GM23338 (cell line): ENCODE results near the gene TMED7. TPM values are rescaled to one million over a fixed set of nuclear protein-coding genes. Genes with fewer than 3 reads are reported as not detected.

Experiments
- ATAC-seq: fragments of 200-7000 bp; cut with Tn5 transposase; 3 replicates; pipeline ENCODE4 v1.9.1; 2020
- DNase-seq: peaks from one replicate; pipeline ENCODE4 v3.0.0-alpha.2; 2015; ENCODE audit warnings: low spot score
- H2AFZ ChIP-seq: fragments of 200-600 bp; sonication (generic); 2 replicates; pipeline ENCODE4 v1.8.0; 2016; ENCODE audit warnings: antibody characterized with exemption, mild to moderate bottlenecking, moderate library complexity
- H3F3A ChIP-seq: fragments of 200-600 bp; sonication (generic); replicated peaks from 2 replicates; pipeline ENCODE4 v1.8.0; 2017; ENCODE audit warnings: antibody characterized with exemption, mixed run types, low read depth
- H3K27ac ChIP-seq: fragments of 200-600 bp; sonication (generic); 2 replicates; pipeline ENCODE4 v1.6.1; 2016; ENCODE audit warnings: low read depth
- H3K27me3 ChIP-seq: fragments of 200-600 bp; sonication (generic); 2 replicates; pipeline ENCODE4 v1.8.0; 2016; ENCODE audit warnings: mild to moderate bottlenecking, mixed run types, moderate library complexity; ENCODE audit not compliant: insufficient read depth
- H3K36me3 ChIP-seq: fragments of 200-600 bp; sonication (generic); 2 replicates; pipeline ENCODE4 v1.8.0; 2016; ENCODE audit warnings: mild to moderate bottlenecking; ENCODE audit not compliant: insufficient read depth
- H3K4me1 ChIP-seq: fragments of 200-600 bp; sonication (generic); 2 replicates; pipeline ENCODE4 v1.8.0; 2016; ENCODE audit warnings: mild to moderate bottlenecking, moderate library complexity; ENCODE audit not compliant: insufficient read depth
- H3K4me2 ChIP-seq: fragments of 200-600 bp; sonication (generic); 2 replicates; pipeline ENCODE4 v1.7.1; 2017; ENCODE audit warnings: mixed run types
- H3K4me3 ChIP-seq: fragments of 200-600 bp; sonication (generic); 2 replicates; pipeline ENCODE4 v1.6.1; 2016; ENCODE audit warnings: mixed run types
- H3K79me2 ChIP-seq: fragments of 200-600 bp; sonication (generic); replicated peaks from 2 replicates; pipeline ENCODE4 v1.8.0; 2017; ENCODE audit warnings: mild to moderate bottlenecking; ENCODE audit not compliant: insufficient read depth
- H3K9me2 ChIP-seq: fragments of 200-600 bp; sonication (generic); 2 replicates; pipeline ENCODE4 v1.8.0; 2017; ENCODE audit not compliant: insufficient read depth
- H4K20me1 ChIP-seq: fragments of 200-600 bp; sonication (generic); replicated peaks from 2 replicates; pipeline ENCODE4 v1.8.0; 2017; ENCODE audit warnings: mild to moderate bottlenecking; ENCODE audit not compliant: insufficient read depth
- H3K27ac Mint-ChIP-seq: 2 replicates; pipeline ENCODE4 v1.8.0; 2020; ENCODE audit warnings: inconsistent platforms, mild to moderate bottlenecking, moderate library complexity, mixed read lengths
- H3K27me3 Mint-ChIP-seq: 3 replicates; pipeline ENCODE4 v1.8.0; 2022; ENCODE audit warnings: low read depth, mild to moderate bottlenecking, moderate library complexity, mixed read lengths, inconsistent platforms; ENCODE audit not compliant: insufficient read depth, poor library complexity
- H3K36me3 Mint-ChIP-seq: 3 replicates; pipeline ENCODE4 v1.8.0; 2021; ENCODE audit warnings: low read depth, mild to moderate bottlenecking, inconsistent platforms, moderate library complexity, mixed read lengths
- H3K4me1 Mint-ChIP-seq: 3 replicates; pipeline ENCODE4 v1.8.0; 2020; ENCODE audit warnings: mild to moderate bottlenecking, inconsistent platforms, mixed read lengths
- H3K4me3 Mint-ChIP-seq: 3 replicates; pipeline ENCODE4 v1.8.0; 2021; ENCODE audit warnings: moderate library complexity, mild to moderate bottlenecking, inconsistent platforms, mixed read lengths
- H3K9me3 Mint-ChIP-seq: 3 replicates; pipeline ENCODE4 v1.8.0; 2020; ENCODE audit warnings: moderate library complexity, mild to moderate bottlenecking, inconsistent platforms, mixed read lengths
- CTCF ChIP-seq, 2 experiments: fragments of 200-600 bp in 1 of 2; sonication (generic) in 1 of 2; conservative IDR thresholded peaks; 2 replicates each; pipeline versions ENCODE4 v1.5.1 to v1.6.1; 2016 to 2017; ENCODE audit warnings: antibody characterized with exemption in 2 of 2, low read depth in 2 of 2, mild to moderate bottlenecking in 2 of 2, moderate library complexity in 1 of 2
- JUNB ChIP-seq: IDR thresholded peaks from one replicate; pipeline ENCODE4 v1.6.1; 2016; ENCODE audit warnings: antibody characterized with exemption; ENCODE audit not compliant: unreplicated experiment
- NANOG ChIP-seq: IDR thresholded peaks from 2 replicates; pipeline ENCODE4 v1.6.1; 2016; ENCODE audit warnings: antibody characterized with exemption, borderline replicate concordance
- REST ChIP-seq: IDR thresholded peaks from one replicate; pipeline ENCODE4 v1.6.1; 2018; ENCODE audit warnings: antibody characterized with exemption; ENCODE audit not compliant: unreplicated experiment
- STAT1 ChIP-seq: IDR thresholded peaks from one replicate; pipeline ENCODE4 v1.6.1; 2016; ENCODE audit warnings: antibody characterized with exemption; ENCODE audit not compliant: unreplicated experiment
- polyA plus RNA-seq: library from polyadenylated mRNA; unstranded; fragments of >200 nt; fragmentation: Nextera tagmentation; extraction: Ambion mirVana; gene quantifications from 2 replicates; pipeline ENCODE4 v1.2.1, GENCODE V29; 2016
- total RNA-seq: library from RNA; depleted of rRNA; stranded (reverse); fragments of >200 nt; shearing (Covaris generic); gene quantifications from 2 replicates; pipeline ENCODE4 v1.2.3, GENCODE V29; 2014

Gene TMED7
- total and polyA plus RNA-seq, 2 experiments from 2014 or later = 30.2 to 158 TPM

GRCh38 chr5:115601701-115602590 lies 23.9 kb downstream of the TMED7 start, which contains the start of gene TICAM2:
TICAM2 (minus strand) TSS chr5:115602479; CDS start chr5:115581256, 21,223 bp downstream.
- TF ChIP-seq NANOG (no peak), CTCF (conservative IDR thresholded peaks at IDR 0.05; ENCODE audit: low read depth in 2 of 2) (peak in 1 of 2 experiments; percentile 37; a peak in 2 of 4 replicates), JUNB (no peak), STAT1 (no peak)
- H4K20me1 ChIP-seq = no peaks in the 10 kb centered on the region; the same call in 1 of the 2 replicates
- no peaks in the 10 kb centered on the region; the same call in 1 of the 3 replicates for H3K36me3 Mint-ChIP-seq
- H3K36me3 ChIP-seq = no peaks in the 10 kb centered on the region
- H3K4me1 ChIP-seq = peaks cover 20% of the 10 kb centered on the region
- no peaks in the 10 kb centered on the region; the same call in 1 of the 2 replicates for H3K79me2 ChIP-seq
- H3K4me2 ChIP-seq = peak within 1 kb of the TSS; percentile 91
- peak within 1 kb of the TSS; percentile 70 for H3K4me3 ChIP-seq
- H3K27ac ChIP-seq = peak within 1 kb of the TSS; percentile 51
- H3K4me3 Mint-ChIP-seq = peak within 1 kb of the TSS; percentile 65
- ATAC-seq (peak; percentile 91), DNase-seq (peak; percentile 84)
- peak within 1 kb of the TSS; percentile 50; the same call in 1 of the 2 replicates for H3K27ac Mint-ChIP-seq
- no peaks in the 10 kb centered on the region for H3K9me2 ChIP-seq
- H3K27me3 Mint-ChIP-seq = peaks cover 3% of the 10 kb centered on the region
- peaks cover 6% of the 10 kb centered on the region; the same call in 1 of the 2 replicates for H3F3A ChIP-seq
- H3K9me3 Mint-ChIP-seq = no peaks in the 10 kb centered on the region
- H2AFZ ChIP-seq = peak within 1 kb of the TSS; percentile 95
- H3K4me1 Mint-ChIP-seq = peaks cover 24% of the 10 kb centered on the region
- peaks cover 5% of the 10 kb centered on the region; the same call in 1 of the 2 replicates for H3K27me3 ChIP-seq

GRCh38 chr5:115600766-115601165 lies 25.1 kb downstream of the TMED7 start:
- H3K27me3 Mint-ChIP-seq = peaks cover 3% of the 10 kb centered on the region
- no peak overlapping the region for H3K4me3 ChIP-seq
- TF ChIP-seq REST (no peak), JUNB (no peak)
- no peak for DNase-seq
- H3K36me3 Mint-ChIP-seq = no peaks in the 10 kb centered on the region; the same call in 1 of the 3 replicates
- peaks cover 24% of the 10 kb centered on the region for H3K4me1 Mint-ChIP-seq
- H3K4me3 Mint-ChIP-seq = no peak overlapping the region; the same call in 2 of the 3 replicates
- H3K4me1 ChIP-seq = peaks cover 20% of the 10 kb centered on the region
- H3K36me3 ChIP-seq = no peaks in the 10 kb centered on the region
- H3K9me2 ChIP-seq = no peaks in the 10 kb centered on the region
- H3K27ac ChIP-seq = no peak overlapping the region
- H3K79me2 ChIP-seq = no peaks in the 10 kb centered on the region; the same call in 1 of the 2 replicates
- H3K27ac Mint-ChIP-seq = no peak overlapping the region
- H4K20me1 ChIP-seq = no peaks in the 10 kb centered on the region; the same call in 1 of the 2 replicates
- peaks cover 5% of the 10 kb centered on the region; the same call in 1 of the 2 replicates for H3K27me3 ChIP-seq
- H2AFZ ChIP-seq = no peak overlapping the region
- no peak overlapping the region for H3K4me2 ChIP-seq
- no peak for ATAC-seq
- peaks cover 6% of the 10 kb centered on the region; the same call in 1 of the 2 replicates for H3F3A ChIP-seq
- no peaks in the 10 kb centered on the region for H3K9me3 Mint-ChIP-seq
